Hepatocyte (in vitro differentiated cells): ENCODE measurements around the gene DMWD.

Experiments
- EZH2phosphoT487 ChIP-seq: fragments of 200-600 bp; sonication (generic); IDR thresholded peaks from one replicate; pipeline ENCODE4 v1.6.1; 2018; ENCODE audit warnings: antibody characterized with exemption, mild to moderate bottlenecking, low read depth, moderate library complexity; ENCODE audit not compliant: unreplicated experiment, severe bottlenecking
- TF ChIP-seq, protein P1 (sequence below): fragments of 200-600 bp; sonication (generic); IDR thresholded peaks from 2 replicates; pipeline ENCODE4 v1.5.1; 2016; ENCODE audit warnings: antibody characterized with exemption, mild to moderate bottlenecking; ENCODE audit not compliant: poor library complexity

DNA sequence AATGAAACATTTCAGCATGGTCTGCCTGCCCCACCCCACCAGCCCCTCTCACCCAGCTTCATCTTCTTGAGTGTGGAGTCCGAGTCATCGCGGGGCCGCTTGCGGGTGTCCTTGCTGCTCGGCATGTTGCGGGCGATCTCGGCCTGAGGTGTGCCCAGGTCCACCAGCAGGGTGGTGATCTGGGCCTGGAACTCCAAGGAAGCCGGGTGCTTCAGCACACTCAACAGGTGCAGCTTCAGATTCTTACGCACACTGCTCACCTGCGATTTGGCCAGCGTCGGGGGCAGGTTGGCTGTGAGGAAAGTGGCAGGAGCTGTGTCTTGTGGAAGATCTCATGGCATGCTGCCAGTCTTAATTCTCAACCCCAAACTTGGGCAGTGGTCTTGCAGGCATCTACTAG is 49.6 kb upstream of the DMWD start:
- TF ChIP-seq, protein P1, sequence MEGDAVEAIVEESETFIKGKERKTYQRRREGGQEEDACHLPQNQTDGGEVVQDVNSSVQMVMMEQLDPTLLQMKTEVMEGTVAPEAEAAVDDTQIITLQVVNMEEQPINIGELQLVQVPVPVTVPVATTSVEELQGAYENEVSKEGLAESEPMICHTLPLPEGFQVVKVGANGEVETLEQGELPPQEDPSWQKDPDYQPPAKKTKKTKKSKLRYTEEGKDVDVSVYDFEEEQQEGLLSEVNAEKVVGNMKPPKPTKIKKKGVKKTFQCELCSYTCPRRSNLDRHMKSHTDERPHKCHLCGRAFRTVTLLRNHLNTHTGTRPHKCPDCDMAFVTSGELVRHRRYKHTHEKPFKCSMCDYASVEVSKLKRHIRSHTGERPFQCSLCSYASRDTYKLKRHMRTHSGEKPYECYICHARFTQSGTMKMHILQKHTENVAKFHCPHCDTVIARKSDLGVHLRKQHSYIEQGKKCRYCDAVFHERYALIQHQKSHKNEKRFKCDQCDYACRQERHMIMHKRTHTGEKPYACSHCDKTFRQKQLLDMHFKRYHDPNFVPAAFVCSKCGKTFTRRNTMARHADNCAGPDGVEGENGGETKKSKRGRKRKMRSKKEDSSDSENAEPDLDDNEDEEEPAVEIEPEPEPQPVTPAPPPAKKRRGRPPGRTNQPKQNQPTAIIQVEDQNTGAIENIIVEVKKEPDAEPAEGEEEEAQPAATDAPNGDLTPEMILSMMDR: no peak
- TF ChIP-seq EZH2phosphoT487: no peak
